HEK293 (cell line): ENCODE results near the gene SHCBP1L.

Source experiments
- CTCF ChIA-PET: fragments of 350-600 bp; formaldehyde crosslinking; extraction: SDS; loops from one replicate; lab custom pipeline; 2021; ENCODE audit warnings: antibody characterized with exemption; lab: Yijun Ruan, JAX
- POLR2A ChIA-PET: fragments of 300-600 bp; formaldehyde crosslinking; extraction: SDS; loops from one replicate; lab custom pipeline; 2020; ENCODE audit warnings: antibody characterized with exemption, inconsistent platforms; lab: Yijun Ruan, JAX
- H3K27ac ChIP-seq: fragments of 200-500 bp; sonication (Bioruptor generic); 2 replicates; pipeline ENCODE4 v1.5.1; 2014; ENCODE audit warnings: low read depth, low read length, control low read depth, inconsistent platforms; ENCODE audit errors: extremely low read depth
- H3K36me3 ChIP-seq, 2 experiments: fragments of 200-500 bp in 1 of 2; sonication (Bioruptor generic) in 1 of 2; 1 replicate in 1 of 2; 2 replicates in 1 of 2; pipeline ENCODE4 v1.5.1; 2014 to 2017; ENCODE audit warnings: inconsistent platforms in 2 of 2, low read length in 2 of 2; ENCODE audit not compliant: control insufficient read depth in 2 of 2, insufficient read depth in 1 of 2
- H3K4me1 ChIP-seq: fragments of 200-500 bp; sonication (Bioruptor generic); 2 replicates; pipeline ENCODE4 v1.5.1; 2014; ENCODE audit warnings: mild to moderate bottlenecking, low read length, inconsistent platforms; ENCODE audit not compliant: control insufficient read depth, insufficient read depth
- H3K4me3 ChIP-seq: 2 replicates; pipeline ENCODE4 v1.5.1; 2011; ENCODE audit warnings: low read depth, mild to moderate bottlenecking, control low read depth, low read length, moderate library complexity
- H3K9me3 ChIP-seq: fragments of 200-500 bp; sonication (Bioruptor generic); 2 replicates; pipeline ENCODE4 v1.5.1; 2014; ENCODE audit warnings: low read depth, low read length, inconsistent platforms; ENCODE audit not compliant: control insufficient read depth, insufficient read depth
- GLIS1 ChIP-seq: fragments of 450-650 bp; formaldehyde crosslinking; IDR thresholded peaks from 2 replicates; pipeline ENCODE4 v1.5.1; 2016; ENCODE audit warnings: missing biosample characterization, missing genetic modification characterization
- HOXA7 ChIP-seq: sonication (generic); formaldehyde crosslinking; IDR thresholded peaks from 2 replicates; pipeline ENCODE4 v1.8.1; 2022; ENCODE audit warnings: missing genetic modification reagents, borderline replicate concordance
- HOXC10 ChIP-seq: sonication (generic); formaldehyde crosslinking; IDR thresholded peaks from 2 replicates; pipeline ENCODE4 v1.8.1; 2023; ENCODE audit warnings: mild to moderate bottlenecking, missing genetic modification reagents
- SP7 ChIP-seq: fragments of 450-650 bp; formaldehyde crosslinking; IDR thresholded peaks from 2 replicates; pipeline ENCODE4 v1.5.1; 2016; ENCODE audit warnings: missing biosample characterization, missing genetic modification characterization
- WT1 ChIP-seq: fragments of 450-650 bp; formaldehyde crosslinking; IDR thresholded peaks from 2 replicates; pipeline ENCODE4 v1.5.1; 2016; ENCODE audit warnings: missing biosample characterization, missing genetic modification characterization
- ZBTB48 ChIP-seq: fragments of 450-650 bp; formaldehyde crosslinking; IDR thresholded peaks from 2 replicates; pipeline ENCODE4 v1.5.1; 2016; ENCODE audit warnings: missing biosample characterization, missing genetic modification characterization
- ZFP3 ChIP-seq: fragments of 450-650 bp; formaldehyde crosslinking; IDR thresholded peaks from 2 replicates; pipeline ENCODE4 v1.5.1; 2016; ENCODE audit warnings: low read depth, missing biosample characterization, missing genetic modification characterization
- ZNF146 ChIP-seq: fragments of 450-650 bp; formaldehyde crosslinking; IDR thresholded peaks from 2 replicates; pipeline ENCODE4 v1.5.1; 2016; ENCODE audit warnings: missing biosample characterization, missing genetic modification characterization
- ZNF302 ChIP-seq: fragments of 450-650 bp; formaldehyde crosslinking; IDR thresholded peaks from 2 replicates; pipeline ENCODE4 v1.5.1; 2016; ENCODE audit warnings: missing biosample characterization, missing genetic modification characterization, low read depth
- ZNF311 ChIP-seq: fragments of 450-650 bp; formaldehyde crosslinking; IDR thresholded peaks from 2 replicates; pipeline ENCODE4 v1.5.1; 2017; ENCODE audit warnings: missing biosample characterization, missing genetic modification characterization, borderline replicate concordance
- ZNF623 ChIP-seq: fragments of 450-650 bp; formaldehyde crosslinking; IDR thresholded peaks from 2 replicates; pipeline ENCODE4 v1.5.1; 2016; ENCODE audit warnings: missing biosample characterization, missing genetic modification characterization
- ZNF660 ChIP-seq: fragments of 450-650 bp; IDR thresholded peaks from 2 replicates; pipeline ENCODE4 v1.5.1; 2018; ENCODE audit warnings: missing biosample characterization, mild to moderate bottlenecking, missing genetic modification characterization
- ZNF664 ChIP-seq: fragments of 450-650 bp; formaldehyde crosslinking; IDR thresholded peaks from 2 replicates; pipeline ENCODE4 v1.5.1; 2016; ENCODE audit warnings: missing biosample characterization, missing genetic modification characterization
- ZNF670 ChIP-seq: fragments of 450-650 bp; formaldehyde crosslinking; IDR thresholded peaks from 2 replicates; pipeline ENCODE4 v1.5.1; 2016; ENCODE audit warnings: missing biosample characterization, missing genetic modification characterization, low read depth
- ZNF768 ChIP-seq: fragments of 450-650 bp; formaldehyde crosslinking; IDR thresholded peaks from 2 replicates; pipeline ENCODE4 v1.5.1; 2018; ENCODE audit warnings: missing biosample characterization, mild to moderate bottlenecking, missing genetic modification characterization
- ZNF776 ChIP-seq: fragments of 450-650 bp; formaldehyde crosslinking; IDR thresholded peaks from 2 replicates; pipeline ENCODE4 v1.5.0; 2017; ENCODE audit warnings: missing biosample characterization, missing genetic modification characterization, borderline replicate concordance
- ZNF785 ChIP-seq: fragments of 450-650 bp; formaldehyde crosslinking; IDR thresholded peaks from 2 replicates; pipeline ENCODE4 v1.5.1; 2016; ENCODE audit warnings: missing biosample characterization, missing genetic modification characterization
- ZNF843 ChIP-seq: fragments of 450-650 bp; formaldehyde crosslinking; IDR thresholded peaks from 2 replicates; pipeline ENCODE4 v1.5.1; 2016; ENCODE audit warnings: missing biosample characterization, missing genetic modification characterization
- TF ChIP-seq, protein P1 (sequence below): fragments of 450-650 bp; formaldehyde crosslinking; IDR thresholded peaks from 2 replicates; pipeline ENCODE4 v1.5.1; 2017; ENCODE audit warnings: missing biosample characterization, missing genetic modification characterization

Gene SHCBP1L

DNA sequence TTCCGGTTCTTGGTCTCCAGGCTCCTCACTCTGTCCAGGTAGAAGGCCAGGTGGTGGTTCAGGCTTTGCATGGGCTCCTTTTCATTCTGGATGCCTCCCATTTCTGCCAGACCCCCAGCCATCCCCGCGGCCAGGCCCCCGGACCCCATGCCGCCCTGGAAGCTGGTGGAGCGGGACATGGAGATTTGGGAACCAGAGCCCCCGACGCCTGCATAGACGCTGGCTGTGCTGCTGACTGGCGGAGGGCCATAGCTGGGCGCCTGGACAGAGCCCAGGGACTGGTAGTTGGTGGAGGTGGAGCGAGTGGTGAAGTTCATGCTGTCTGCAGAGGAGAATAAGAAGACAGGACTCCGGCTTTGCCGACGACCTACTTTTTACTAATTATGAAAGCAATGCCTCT, 7.1 kb upstream of the SHCBP1L start (continued):
- TF ChIP-seq ZNF623 (tag by site-specific recombination), result no peak
- no peak for TF ChIP-seq ZNF843 (tag by site-specific recombination)
- TF ChIP-seq SP7, result no peak
- no peak for TF ChIP-seq ZNF302 (tag by site-specific recombination)
- no peak for TF ChIP-seq ZNF785
- no peak for TF ChIP-seq ZNF660 (tag by site-specific recombination)
- no peak for TF ChIP-seq ZNF311 (tag by site-specific recombination)
- no peak for TF ChIP-seq GLIS1 (tag by site-specific recombination)

DNA sequence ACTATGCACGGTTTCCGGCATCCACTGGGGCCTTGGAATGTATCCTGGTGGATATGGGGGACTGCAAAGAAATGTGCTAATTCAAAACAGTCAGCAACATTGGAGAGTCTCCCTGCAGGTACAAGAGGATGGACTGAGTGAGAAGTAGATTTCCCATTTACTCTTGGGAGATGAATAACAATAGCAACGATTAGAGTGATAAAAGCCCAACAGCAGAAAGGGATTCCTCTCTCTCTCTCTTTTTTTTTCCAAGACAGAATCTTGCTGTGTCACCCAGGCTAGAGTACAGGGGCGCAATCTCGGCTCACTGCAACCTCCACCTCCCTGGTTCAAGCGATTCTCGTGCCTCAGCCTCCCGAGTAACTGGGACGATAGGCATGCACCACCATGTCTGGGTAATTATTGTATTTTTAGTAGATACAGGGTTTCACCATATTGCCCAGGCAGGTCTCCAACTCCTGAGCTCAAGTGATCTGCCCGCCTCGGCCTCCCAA, 5.0 kb upstream of the SHCBP1L start:
- Histone ChIP-seq H3K27ac (no peak overlapping the region), H3K4me1 (no peaks in the 10 kb centered on the region), H3K4me3 (no peak overlapping the region), H3K9me3 (no peaks in the 10 kb centered on the region), H3K36me3 (no peaks in the 10 kb centered on the region)
- CTCF ChIA-PET, result no interaction called here
- POLR2A ChIA-PET, result no interaction called here
- no peak for TF ChIP-seq ZNF776 (tag by site-specific recombination)
- TF ChIP-seq, protein P1, sequence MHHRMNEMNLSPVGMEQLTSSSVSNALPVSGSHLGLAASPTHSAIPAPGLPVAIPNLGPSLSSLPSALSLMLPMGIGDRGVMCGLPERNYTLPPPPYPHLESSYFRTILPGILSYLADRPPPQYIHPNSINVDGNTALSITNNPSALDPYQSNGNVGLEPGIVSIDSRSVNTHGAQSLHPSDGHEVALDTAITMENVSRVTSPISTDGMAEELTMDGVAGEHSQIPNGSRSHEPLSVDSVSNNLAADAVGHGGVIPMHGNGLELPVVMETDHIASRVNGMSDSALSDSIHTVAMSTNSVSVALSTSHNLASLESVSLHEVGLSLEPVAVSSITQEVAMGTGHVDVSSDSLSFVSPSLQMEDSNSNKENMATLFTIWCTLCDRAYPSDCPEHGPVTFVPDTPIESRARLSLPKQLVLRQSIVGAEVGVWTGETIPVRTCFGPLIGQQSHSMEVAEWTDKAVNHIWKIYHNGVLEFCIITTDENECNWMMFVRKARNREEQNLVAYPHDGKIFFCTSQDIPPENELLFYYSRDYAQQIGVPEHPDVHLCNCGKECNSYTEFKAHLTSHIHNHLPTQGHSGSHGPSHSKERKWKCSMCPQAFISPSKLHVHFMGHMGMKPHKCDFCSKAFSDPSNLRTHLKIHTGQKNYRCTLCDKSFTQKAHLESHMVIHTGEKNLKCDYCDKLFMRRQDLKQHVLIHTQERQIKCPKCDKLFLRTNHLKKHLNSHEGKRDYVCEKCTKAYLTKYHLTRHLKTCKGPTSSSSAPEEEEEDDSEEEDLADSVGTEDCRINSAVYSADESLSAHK (tag by site-specific recombination), result no peak
- no peak for TF ChIP-seq ZFP3 (tag by site-specific recombination)
- no peak for TF ChIP-seq ZNF664 (tag by site-specific recombination)
- no peak for TF ChIP-seq WT1 (tag by site-specific recombination)
- no peak for TF ChIP-seq ZNF843 (tag by site-specific recombination)
- TF ChIP-seq ZNF768 (tag by site-specific recombination), result no peak
- TF ChIP-seq, all 188 proteins: peak for 0

DNA sequence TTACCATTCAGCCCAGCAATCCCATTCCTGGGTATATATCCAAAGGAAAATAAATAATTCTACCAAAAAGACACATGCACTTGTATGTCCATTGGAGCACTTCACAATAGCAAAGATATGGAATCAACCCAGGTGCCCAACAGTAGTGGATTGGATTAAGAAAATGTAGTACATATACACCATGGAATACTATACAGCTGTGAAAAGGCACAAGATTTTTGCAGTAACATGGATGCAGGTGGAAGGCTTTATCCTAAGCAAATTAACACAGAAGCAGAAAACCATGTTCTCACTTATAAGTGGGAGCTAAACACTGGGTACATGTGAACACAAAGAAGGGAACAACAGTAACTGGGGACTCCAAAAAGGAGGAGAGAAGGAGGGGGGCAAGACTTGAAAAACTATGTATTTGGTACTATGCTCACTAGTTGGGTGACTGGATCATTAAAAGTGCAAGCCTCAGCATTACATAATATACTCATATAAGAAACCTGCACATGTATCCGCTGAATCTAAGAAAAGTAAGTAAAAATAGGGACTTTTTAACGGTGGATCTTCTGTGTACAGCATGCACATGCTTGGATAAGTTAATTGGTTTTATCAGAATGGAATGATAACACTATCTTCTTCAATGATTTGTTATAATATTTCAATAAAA, 3.9 kb upstream of the SHCBP1L start:
- Histone ChIP-seq H3K9me3 (no peaks in the 10 kb centered on the region), H3K27ac (no peak overlapping the region), H3K4me1 (no peaks in the 10 kb centered on the region), H3K36me3 (no peaks in the 10 kb centered on the region), H3K4me3 (no peak overlapping the region)
- ChIA-PET POLR2A (no interaction called here), CTCF (interaction anchor here (0.5 to 0.6 kb wide), 2 partner anchors 10 to 119 kb away, joined by 3 read pairs; no protein-coding TSS in a partner anchor)
- TF ChIP-seq ZBTB48 (tag by site-specific recombination), result no peak
- TF ChIP-seq ZNF670, result no peak
- no peak for TF ChIP-seq HOXA7
- TF ChIP-seq ZNF146 (tag by site-specific recombination), result peak; percentile 87
- TF ChIP-seq HOXC10, result no peak
